ENCODE measurements around the gene TDRD9. TPM values are rescaled to one million over a fixed set of nuclear protein-coding genes. Genes with fewer than 3 reads are reported as not detected.

The TDRD9 gene
- total and polyA plus RNA-seq, 2 experiments from 2014 or later, result 0.24 TPM; not detected in 1

DNA sequence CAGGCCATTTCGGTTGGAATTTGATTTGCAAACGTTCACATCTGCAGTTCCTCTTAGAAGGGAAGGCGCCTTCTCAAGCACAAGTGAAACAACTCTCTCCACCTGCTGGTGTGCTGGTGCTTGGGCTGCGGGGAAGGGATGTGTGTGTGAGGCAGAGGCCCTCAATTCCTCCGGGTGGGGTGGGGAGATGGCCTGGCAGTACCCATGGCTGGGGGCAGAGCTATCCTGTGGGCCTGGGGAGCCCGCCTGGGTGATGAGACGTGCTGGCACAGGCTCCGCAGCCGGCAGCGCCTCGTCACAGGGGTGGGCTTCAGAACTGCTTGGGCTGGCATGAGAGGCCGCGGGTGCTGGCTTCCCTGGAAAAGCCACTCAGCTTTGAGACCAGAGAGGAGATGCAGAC is 28.9 kb upstream of the TDRD9 start:
- DNase-seq (ENCODE audit: low spot score) (peak; percentile 46), ATAC-seq (peak; percentile 54)
- Mint-ChIP-seq H3K9me3 (peaks cover 10% of the 10 kb centered on the region), H3K27me3 (ENCODE audit: insufficient read depth, low read depth, poor library complexity) (peaks cover 19% of the 10 kb centered on the region), H3K4me1 (peaks cover 6% of the 10 kb centered on the region; the same call in 2 of the 3 replicates), H3K4me3 (no peak overlapping the region), H3K36me3 (ENCODE audit: low read depth) (peaks cover 5% of the 10 kb centered on the region; the same call in 2 of the 3 replicates), H3K27ac (no peak overlapping the region)
- no peaks in the 10 kb centered on the region for H3K79me2 ChIP-seq (replicated peaks; ENCODE audit: insufficient read depth)
- TF ChIP-seq, protein P1, sequence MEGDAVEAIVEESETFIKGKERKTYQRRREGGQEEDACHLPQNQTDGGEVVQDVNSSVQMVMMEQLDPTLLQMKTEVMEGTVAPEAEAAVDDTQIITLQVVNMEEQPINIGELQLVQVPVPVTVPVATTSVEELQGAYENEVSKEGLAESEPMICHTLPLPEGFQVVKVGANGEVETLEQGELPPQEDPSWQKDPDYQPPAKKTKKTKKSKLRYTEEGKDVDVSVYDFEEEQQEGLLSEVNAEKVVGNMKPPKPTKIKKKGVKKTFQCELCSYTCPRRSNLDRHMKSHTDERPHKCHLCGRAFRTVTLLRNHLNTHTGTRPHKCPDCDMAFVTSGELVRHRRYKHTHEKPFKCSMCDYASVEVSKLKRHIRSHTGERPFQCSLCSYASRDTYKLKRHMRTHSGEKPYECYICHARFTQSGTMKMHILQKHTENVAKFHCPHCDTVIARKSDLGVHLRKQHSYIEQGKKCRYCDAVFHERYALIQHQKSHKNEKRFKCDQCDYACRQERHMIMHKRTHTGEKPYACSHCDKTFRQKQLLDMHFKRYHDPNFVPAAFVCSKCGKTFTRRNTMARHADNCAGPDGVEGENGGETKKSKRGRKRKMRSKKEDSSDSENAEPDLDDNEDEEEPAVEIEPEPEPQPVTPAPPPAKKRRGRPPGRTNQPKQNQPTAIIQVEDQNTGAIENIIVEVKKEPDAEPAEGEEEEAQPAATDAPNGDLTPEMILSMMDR (conservative IDR thresholded peaks at IDR 0.05; ENCODE audit: low read depth in 2 of 2), result peak in 1 of 2 experiments; percentile 37; a peak in 1 of 4 replicates
- no peak for TF ChIP-seq JUNB (IDR thresholded peaks at IDR 0.05; ENCODE audit: unreplicated experiment)
- H3K4me1 ChIP-seq (ENCODE audit: insufficient read depth), result no peaks in the 10 kb centered on the region
- no peak overlapping the region for H3K4me3 ChIP-seq
- H2AFZ ChIP-seq, result peak overlapping the region; percentile 18; the same call in 1 of the 2 replicates
- no peak overlapping the region for H3K27ac ChIP-seq (ENCODE audit: low read depth)
- no peaks in the 10 kb centered on the region for H3K27me3 ChIP-seq (ENCODE audit: insufficient read depth)
- H4K20me1 ChIP-seq (replicated peaks; ENCODE audit: insufficient read depth), result no peaks in the 10 kb centered on the region
- H3K4me2 ChIP-seq, result no peak overlapping the region
- H3K9me2 ChIP-seq (ENCODE audit: insufficient read depth), result no peaks in the 10 kb centered on the region
- H3K36me3 ChIP-seq (ENCODE audit: insufficient read depth), result no peaks in the 10 kb centered on the region
- H3F3A ChIP-seq (replicated peaks; ENCODE audit: low read depth), result no peaks in the 10 kb centered on the region

DNA sequence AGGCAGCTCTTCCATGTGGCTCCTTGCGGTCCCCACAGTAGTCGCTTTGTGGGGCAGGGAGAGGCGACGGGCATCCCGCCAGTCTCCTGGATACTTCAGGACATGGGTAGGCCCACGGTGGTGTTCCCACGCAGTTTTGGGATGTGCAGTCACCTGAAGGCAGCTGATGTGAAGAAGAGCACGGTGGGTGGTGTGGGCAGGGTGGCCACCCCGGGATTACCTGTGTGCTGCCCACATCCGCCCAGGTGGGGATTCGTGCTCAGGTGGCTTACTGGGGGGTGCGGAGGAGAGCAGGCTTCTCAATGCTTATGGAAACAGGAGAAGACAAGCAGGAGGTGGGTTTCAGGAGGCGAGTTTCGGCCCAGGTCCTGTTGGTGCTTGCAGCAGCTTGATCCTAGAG is 28.4 kb upstream of the TDRD9 start:
- Histone ChIP-seq H3K9me2 (ENCODE audit: insufficient read depth) (no peaks in the 10 kb centered on the region), H4K20me1 (replicated peaks; ENCODE audit: insufficient read depth) (no peaks in the 10 kb centered on the region), H3K27me3 (ENCODE audit: insufficient read depth) (no peaks in the 10 kb centered on the region), H3K36me3 (ENCODE audit: insufficient read depth) (no peaks in the 10 kb centered on the region), H3F3A (replicated peaks; ENCODE audit: low read depth) (no peaks in the 10 kb centered on the region), H3K4me2 (no peak overlapping the region), H3K4me3 (no peak overlapping the region), H3K4me1 (ENCODE audit: insufficient read depth) (no peaks in the 10 kb centered on the region), H3K79me2 (replicated peaks; ENCODE audit: insufficient read depth) (no peaks in the 10 kb centered on the region), H3K27ac (ENCODE audit: low read depth) (no peak overlapping the region), H2AFZ (peak overlapping the region; percentile 18; the same call in 1 of the 2 replicates)
- H3K36me3 Mint-ChIP-seq (ENCODE audit: low read depth), result peaks cover 5% of the 10 kb centered on the region; the same call in 2 of the 3 replicates
- no peak overlapping the region for H3K27ac Mint-ChIP-seq
- no peak for DNase-seq (ENCODE audit: low spot score)
- peaks cover 17% of the 10 kb centered on the region for H3K27me3 Mint-ChIP-seq (ENCODE audit: insufficient read depth, low read depth, poor library complexity)
- peaks cover 10% of the 10 kb centered on the region for H3K9me3 Mint-ChIP-seq
- H3K4me1 Mint-ChIP-seq, result peaks cover 6% of the 10 kb centered on the region; the same call in 2 of the 3 replicates
- H3K4me3 Mint-ChIP-seq, result no peak overlapping the region
- ATAC-seq, result no peak
- TF ChIP-seq, protein P2, sequence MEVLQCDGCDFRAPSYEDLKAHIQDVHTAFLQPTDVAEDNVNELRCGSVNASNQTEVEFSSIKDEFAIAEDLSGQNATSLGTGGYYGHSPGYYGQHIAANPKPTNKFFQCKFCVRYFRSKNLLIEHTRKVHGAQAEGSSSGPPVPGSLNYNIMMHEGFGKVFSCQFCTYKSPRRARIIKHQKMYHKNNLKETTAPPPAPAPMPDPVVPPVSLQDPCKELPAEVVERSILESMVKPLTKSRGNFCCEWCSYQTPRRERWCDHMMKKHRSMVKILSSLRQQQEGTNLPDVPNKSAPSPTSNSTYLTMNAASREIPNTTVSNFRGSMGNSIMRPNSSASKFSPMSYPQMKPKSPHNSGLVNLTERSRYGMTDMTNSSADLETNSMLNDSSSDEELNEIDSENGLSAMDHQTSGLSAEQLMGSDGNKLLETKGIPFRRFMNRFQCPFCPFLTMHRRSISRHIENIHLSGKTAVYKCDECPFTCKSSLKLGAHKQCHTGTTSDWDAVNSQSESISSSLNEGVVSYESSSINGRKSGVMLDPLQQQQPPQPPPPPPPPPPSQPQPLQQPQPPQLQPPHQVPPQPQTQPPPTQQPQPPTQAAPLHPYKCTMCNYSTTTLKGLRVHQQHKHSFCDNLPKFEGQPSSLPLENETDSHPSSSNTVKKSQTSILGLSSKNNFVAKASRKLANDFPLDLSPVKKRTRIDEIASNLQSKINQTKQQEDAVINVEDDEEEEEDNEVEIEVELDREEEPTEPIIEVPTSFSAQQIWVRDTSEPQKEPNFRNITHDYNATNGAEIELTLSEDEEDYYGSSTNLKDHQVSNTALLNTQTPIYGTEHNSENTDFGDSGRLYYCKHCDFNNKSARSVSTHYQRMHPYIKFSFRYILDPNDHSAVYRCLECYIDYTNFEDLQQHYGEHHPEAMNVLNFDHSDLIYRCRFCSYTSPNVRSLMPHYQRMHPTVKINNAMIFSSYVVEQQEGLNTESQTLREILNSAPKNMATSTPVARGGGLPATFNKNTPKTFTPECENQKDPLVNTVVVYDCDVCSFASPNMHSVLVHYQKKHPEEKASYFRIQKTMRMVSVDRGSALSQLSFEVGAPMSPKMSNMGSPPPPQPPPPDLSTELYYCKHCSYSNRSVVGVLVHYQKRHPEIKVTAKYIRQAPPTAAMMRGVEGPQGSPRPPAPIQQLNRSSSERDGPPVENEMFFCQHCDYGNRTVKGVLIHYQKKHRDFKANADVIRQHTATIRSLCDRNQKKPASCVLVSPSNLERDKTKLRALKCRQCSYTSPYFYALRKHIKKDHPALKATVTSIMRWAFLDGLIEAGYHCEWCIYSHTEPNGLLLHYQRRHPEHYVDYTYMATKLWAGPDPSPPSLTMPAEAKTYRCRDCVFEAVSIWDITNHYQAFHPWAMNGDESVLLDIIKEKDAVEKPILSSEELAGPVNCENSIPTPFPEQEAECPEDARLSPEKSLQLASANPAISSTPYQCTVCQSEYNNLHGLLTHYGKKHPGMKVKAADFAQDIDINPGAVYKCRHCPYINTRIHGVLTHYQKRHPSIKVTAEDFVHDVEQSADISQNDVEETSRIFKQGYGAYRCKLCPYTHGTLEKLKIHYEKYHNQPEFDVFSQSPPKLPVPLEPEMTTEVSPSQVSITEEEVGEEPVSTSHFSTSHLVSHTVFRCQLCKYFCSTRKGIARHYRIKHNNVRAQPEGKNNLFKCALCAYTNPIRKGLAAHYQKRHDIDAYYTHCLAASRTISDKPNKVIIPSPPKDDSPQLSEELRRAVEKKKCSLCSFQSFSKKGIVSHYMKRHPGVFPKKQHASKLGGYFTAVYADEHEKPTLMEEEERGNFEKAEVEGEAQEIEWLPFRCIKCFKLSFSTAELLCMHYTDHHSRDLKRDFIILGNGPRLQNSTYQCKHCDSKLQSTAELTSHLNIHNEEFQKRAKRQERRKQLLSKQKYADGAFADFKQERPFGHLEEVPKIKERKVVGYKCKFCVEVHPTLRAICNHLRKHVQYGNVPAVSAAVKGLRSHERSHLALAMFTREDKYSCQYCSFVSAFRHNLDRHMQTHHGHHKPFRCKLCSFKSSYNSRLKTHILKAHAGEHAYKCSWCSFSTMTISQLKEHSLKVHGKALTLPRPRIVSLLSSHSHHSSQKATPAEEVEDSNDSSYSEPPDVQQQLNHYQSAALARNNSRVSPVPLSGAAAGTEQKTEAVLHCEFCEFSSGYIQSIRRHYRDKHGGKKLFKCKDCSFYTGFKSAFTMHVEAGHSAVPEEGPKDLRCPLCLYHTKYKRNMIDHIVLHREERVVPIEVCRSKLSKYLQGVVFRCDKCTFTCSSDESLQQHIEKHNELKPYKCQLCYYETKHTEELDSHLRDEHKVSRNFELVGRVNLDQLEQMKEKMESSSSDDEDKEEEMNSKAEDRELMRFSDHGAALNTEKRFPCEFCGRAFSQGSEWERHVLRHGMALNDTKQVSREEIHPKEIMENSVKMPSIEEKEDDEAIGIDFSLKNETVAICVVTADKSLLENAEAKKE (CRISPR knock-in tag; IDR thresholded peaks at IDR 0.05), result no peak
- TF ChIP-seq STAT1 (IDR thresholded peaks at IDR 0.05; ENCODE audit: unreplicated experiment) (no peak), EZH2phosphoT487 (IDR thresholded peaks at IDR 0.05; ENCODE audit: unreplicated experiment) (no peak), ZNF114 (CRISPR knock-in tag; IDR thresholded peaks at IDR 0.05) (no peak), CREB1 (CRISPR knock-in tag; IDR thresholded peaks at IDR 0.05; ENCODE audit: low read depth) (no peak)
- TF ChIP-seq, protein P1 (conservative IDR thresholded peaks at IDR 0.05; ENCODE audit: low read depth in 2 of 2), result no peak

All from GM23338 (cell line).